ENCODE measurements around the gene TTC36.

DNA sequence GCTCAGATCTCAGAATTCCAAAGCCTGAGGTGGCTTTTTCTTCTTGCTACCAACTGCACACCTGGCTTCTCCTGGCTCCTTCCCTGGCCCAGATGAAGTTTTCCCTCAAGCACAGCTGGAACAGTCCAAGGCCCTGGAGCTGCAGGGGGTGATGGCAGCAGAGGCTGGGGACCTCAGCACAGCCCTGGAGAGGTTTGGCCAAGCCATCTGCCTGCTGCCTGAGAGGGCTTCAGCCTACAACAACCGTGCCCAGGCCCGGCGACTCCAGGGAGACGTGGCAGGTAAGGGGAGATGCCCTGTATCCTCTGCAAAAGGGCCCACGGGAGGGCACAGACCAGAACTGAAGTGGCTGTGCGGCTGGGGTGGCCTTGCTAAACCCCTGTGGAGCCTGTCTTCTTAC, 1.2 kb downstream of the TTC36 start:
- no peak for TF ChIP-seq GATA2 (IDR thresholded peaks at IDR 0.05; ENCODE audit: low read depth, low read length)
- TF ChIP-seq GATA3 (IDR thresholded peaks at IDR 0.05; ENCODE audit: low read depth, low read length) = no peak

All from SH-SY5Y (cell line).